SU-DHL-6 (cell line): ENCODE measurements around the gene DCN.

Experiments used
- H2AFZ ChIP-seq: fragments of 200-600 bp; sonication (generic); 2 replicates; pipeline ENCODE4 v1.6.1; 2014; ENCODE audit warnings: low read depth, mild to moderate bottlenecking, moderate library complexity, mixed read lengths, antibody characterized with exemption, low read length; ENCODE audit not compliant: severe bottlenecking
- H3F3A ChIP-seq: fragments of 200-600 bp; shearing (Covaris generic); 2 replicates; pipeline ENCODE4 v1.6.0; 2016; ENCODE audit warnings: antibody characterized with exemption, mild to moderate bottlenecking; ENCODE audit not compliant: insufficient read depth
- H3K27ac ChIP-seq: fragments of 200-600 bp; sonication (generic); 2 replicates; pipeline ENCODE4 v1.5.1; 2016; ENCODE audit warnings: low read depth, mild to moderate bottlenecking, low read length, moderate library complexity, mixed read lengths
- H3K27me3 ChIP-seq: fragments of 200-600 bp; sonication (generic), shearing (Covaris generic); 2 replicates; pipeline ENCODE4 v1.6.0; 2014; ENCODE audit warnings: mild to moderate bottlenecking, low read length
- H3K36me3 ChIP-seq: fragments of 200-600 bp; sonication (generic); 2 replicates; pipeline ENCODE4 v1.6.1; 2014; ENCODE audit warnings: mild to moderate bottlenecking, low read length, mixed read lengths
- H3K4me2 ChIP-seq: fragments of 300-600, 200-600 bp; shearing (Covaris generic), sonication (generic); 2 replicates; pipeline ENCODE4 v1.6.0; 2014; ENCODE audit warnings: low read length, low read depth, mild to moderate bottlenecking; ENCODE audit not compliant: poor library complexity, severe bottlenecking
- H3K4me3 ChIP-seq: fragments of 200-600 bp; sonication (generic); 2 replicates; pipeline ENCODE4 v1.5.1; 2014; ENCODE audit warnings: antibody characterized with exemption, low read length, mild to moderate bottlenecking, mixed read lengths; ENCODE audit not compliant: insufficient read depth, poor library complexity, severe bottlenecking
- H3K79me2 ChIP-seq: fragments of 200-600 bp; sonication (generic); 2 replicates; pipeline ENCODE4 v1.6.1; 2014; ENCODE audit warnings: mild to moderate bottlenecking, low read length, moderate library complexity; ENCODE audit not compliant: insufficient read depth
- H3K9ac ChIP-seq: fragments of 200-600 bp; sonication (generic); 2 replicates; pipeline ENCODE4 v1.7.0; 2014; ENCODE audit warnings: mild to moderate bottlenecking, low read length
- H3K9me2 ChIP-seq: fragments of 200-600 bp; sonication (generic); replicated peaks from 2 replicates; pipeline ENCODE4 v1.6.1; 2014; ENCODE audit warnings: low read length; ENCODE audit not compliant: insufficient read depth
- H3K9me3 ChIP-seq: fragments of 200-600 bp; sonication (generic); 2 replicates; pipeline ENCODE4 v1.6.1; 2014; ENCODE audit warnings: low read length, mixed read lengths; ENCODE audit not compliant: insufficient read depth
- H4K20me1 ChIP-seq: fragments of 200-600 bp; sonication (generic); 2 replicates; pipeline ENCODE4 v1.6.1; 2014; ENCODE audit warnings: low read depth, mild to moderate bottlenecking, antibody characterized with exemption, low read length, moderate library complexity, mixed read lengths
- EZH2phosphoT487 ChIP-seq: fragments of 200-600 bp; sonication (generic), shearing (Covaris generic); conservative IDR thresholded peaks from 2 replicates; pipeline ENCODE4 v1.6.1; 2018; ENCODE audit warnings: mild to moderate bottlenecking, antibody characterized with exemption, low read length, moderate library complexity, mixed read lengths
- TF ChIP-seq, protein P1 (sequence below): fragments of 200-600 bp; sonication (generic); IDR thresholded peaks from one replicate; pipeline ENCODE4 v1.5.1; 2017; ENCODE audit warnings: antibody characterized with exemption, mild to moderate bottlenecking, low read length, moderate library complexity; ENCODE audit not compliant: insufficient read depth, poor library complexity, severe bottlenecking

Gene DCN

DNA sequence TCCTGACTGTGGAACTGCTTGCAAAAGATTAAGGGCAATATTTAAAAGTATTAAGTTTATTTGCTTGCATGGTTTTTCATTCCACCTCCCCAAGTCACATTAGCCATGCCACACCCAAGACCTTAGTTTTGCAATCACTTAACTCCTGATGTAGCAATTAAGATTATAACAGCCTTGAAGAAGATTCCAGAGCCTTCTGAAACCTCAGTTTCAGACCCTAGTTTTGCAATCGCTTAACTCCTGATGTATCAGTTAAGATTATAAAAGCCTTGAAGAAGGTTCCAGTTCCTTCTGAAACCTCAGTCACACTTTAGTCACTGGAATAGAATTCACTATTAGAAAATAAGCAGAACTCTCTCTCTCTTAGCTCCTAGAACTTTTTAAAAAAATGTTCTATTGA, 42.7 kb upstream of the DCN start:
- Histone ChIP-seq H2AFZ (no peak overlapping the region), H3K4me3 (no peak overlapping the region), H3K27me3 (no peaks in the 10 kb centered on the region)

DNA sequence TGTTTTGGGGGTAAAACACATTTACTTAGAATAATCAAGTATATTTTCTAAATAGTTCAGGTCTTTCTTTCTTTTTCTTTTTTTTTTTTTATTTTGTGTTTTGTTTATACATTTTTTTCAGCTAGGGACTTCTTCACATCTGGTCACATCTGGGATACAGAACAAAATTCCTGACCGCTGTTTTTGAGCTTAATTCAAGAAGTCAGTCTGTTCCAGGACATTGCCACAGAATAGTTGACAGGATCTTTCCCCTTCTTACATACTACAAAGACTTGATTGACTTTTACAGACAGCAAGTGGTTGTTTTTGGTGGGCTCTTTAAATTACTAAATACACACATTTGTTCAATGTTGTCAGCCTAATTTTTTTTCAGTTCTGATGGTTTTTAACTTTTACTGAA, 41.8 kb upstream of the DCN start:
- Histone ChIP-seq H3K36me3 (no peaks in the 10 kb centered on the region), H3K27me3 (no peaks in the 10 kb centered on the region), H4K20me1 (no peaks in the 10 kb centered on the region), H3K9me3 (no peaks in the 10 kb centered on the region), H2AFZ (no peak overlapping the region), H3K79me2 (no peaks in the 10 kb centered on the region), H3K4me2 (no peak overlapping the region), H3K4me3 (no peak overlapping the region), H3K9ac (no peak overlapping the region), H3F3A (no peaks in the 10 kb centered on the region), H3K9me2 (no peaks in the 10 kb centered on the region), H3K27ac (no peak overlapping the region)
- TF ChIP-seq, protein P1, sequence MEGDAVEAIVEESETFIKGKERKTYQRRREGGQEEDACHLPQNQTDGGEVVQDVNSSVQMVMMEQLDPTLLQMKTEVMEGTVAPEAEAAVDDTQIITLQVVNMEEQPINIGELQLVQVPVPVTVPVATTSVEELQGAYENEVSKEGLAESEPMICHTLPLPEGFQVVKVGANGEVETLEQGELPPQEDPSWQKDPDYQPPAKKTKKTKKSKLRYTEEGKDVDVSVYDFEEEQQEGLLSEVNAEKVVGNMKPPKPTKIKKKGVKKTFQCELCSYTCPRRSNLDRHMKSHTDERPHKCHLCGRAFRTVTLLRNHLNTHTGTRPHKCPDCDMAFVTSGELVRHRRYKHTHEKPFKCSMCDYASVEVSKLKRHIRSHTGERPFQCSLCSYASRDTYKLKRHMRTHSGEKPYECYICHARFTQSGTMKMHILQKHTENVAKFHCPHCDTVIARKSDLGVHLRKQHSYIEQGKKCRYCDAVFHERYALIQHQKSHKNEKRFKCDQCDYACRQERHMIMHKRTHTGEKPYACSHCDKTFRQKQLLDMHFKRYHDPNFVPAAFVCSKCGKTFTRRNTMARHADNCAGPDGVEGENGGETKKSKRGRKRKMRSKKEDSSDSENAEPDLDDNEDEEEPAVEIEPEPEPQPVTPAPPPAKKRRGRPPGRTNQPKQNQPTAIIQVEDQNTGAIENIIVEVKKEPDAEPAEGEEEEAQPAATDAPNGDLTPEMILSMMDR = no peak
- TF ChIP-seq EZH2phosphoT487 = no peak

More for the DNA sequence above, 42.7 kb upstream of the DCN start:
- no peak overlapping the region for H3K9ac ChIP-seq
- TF ChIP-seq, protein P1 = no peak
- TF ChIP-seq EZH2phosphoT487 = no peak
- H4K20me1 ChIP-seq = no peaks in the 10 kb centered on the region
- no peak overlapping the region for H3K27ac ChIP-seq
- H3K4me2 ChIP-seq = no peak overlapping the region
- no peaks in the 10 kb centered on the region for H3K36me3 ChIP-seq
- H3F3A ChIP-seq = no peaks in the 10 kb centered on the region
- no peaks in the 10 kb centered on the region for H3K79me2 ChIP-seq
- H3K9me3 ChIP-seq = no peaks in the 10 kb centered on the region
- H3K9me2 ChIP-seq = no peaks in the 10 kb centered on the region

DNA sequence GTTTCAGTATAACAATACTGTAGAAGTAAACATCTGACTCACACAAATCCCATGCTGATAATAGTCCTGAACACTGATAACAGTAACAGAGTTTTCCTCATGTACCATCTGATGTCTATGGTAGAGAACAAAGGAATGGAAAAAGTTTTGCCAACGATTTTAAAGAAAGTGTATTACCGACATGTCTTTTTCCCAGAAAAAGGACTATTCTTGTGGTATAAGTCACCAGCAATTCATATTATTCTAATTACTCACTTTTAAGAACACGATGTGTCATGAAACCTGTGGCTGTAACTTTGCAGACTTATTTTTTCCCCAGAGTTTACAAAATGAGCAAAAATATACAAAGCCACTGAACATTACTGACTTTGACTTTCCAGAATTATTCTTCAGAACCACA, 40.1 kb upstream of the DCN start:
- no peaks in the 10 kb centered on the region for H3F3A ChIP-seq
- no peaks in the 10 kb centered on the region for H3K36me3 ChIP-seq
- no peak overlapping the region for H3K4me2 ChIP-seq
- TF ChIP-seq, protein P1 = no peak
- no peak for TF ChIP-seq EZH2phosphoT487
- H3K27ac ChIP-seq = no peak overlapping the region
- H3K9ac ChIP-seq = no peak overlapping the region
- no peak overlapping the region for H2AFZ ChIP-seq
- H3K79me2 ChIP-seq = no peaks in the 10 kb centered on the region
- no peaks in the 10 kb centered on the region for H3K27me3 ChIP-seq
- no peaks in the 10 kb centered on the region for H3K9me2 ChIP-seq
- H4K20me1 ChIP-seq = no peaks in the 10 kb centered on the region
- no peak overlapping the region for H3K4me3 ChIP-seq
- no peaks in the 10 kb centered on the region for H3K9me3 ChIP-seq
